Right lobe of liver (tissue), 4 donors: Measurements from ENCODE around the gene GALNT13.

Source experiments
- CTCF ChIP-seq, 4 donors: fragments of 200-600 bp in 3 of 4; fragments of 450-650 bp in 1 of 4; IDR thresholded peaks; one replicate each; pipeline versions ENCODE4 v1.5.1 to v1.8.0; 2016 to 2022; ENCODE audit warnings: antibody characterized with exemption in 4 of 4, mild to moderate bottlenecking in 2 of 4
- POLR2A ChIP-seq: fragments of 450-650 bp; IDR thresholded peaks from one replicate; pipeline ENCODE4 v1.6.1; 2017; ENCODE audit warnings: antibody characterized with exemption, mild to moderate bottlenecking
- donor health status: DM: no; HTN: no; CAD: no.
- donor health status: DM: no; HTN: no; CAD: no.
- donor health status: DM: no; HTN: yes; CAD: no.

DNA sequence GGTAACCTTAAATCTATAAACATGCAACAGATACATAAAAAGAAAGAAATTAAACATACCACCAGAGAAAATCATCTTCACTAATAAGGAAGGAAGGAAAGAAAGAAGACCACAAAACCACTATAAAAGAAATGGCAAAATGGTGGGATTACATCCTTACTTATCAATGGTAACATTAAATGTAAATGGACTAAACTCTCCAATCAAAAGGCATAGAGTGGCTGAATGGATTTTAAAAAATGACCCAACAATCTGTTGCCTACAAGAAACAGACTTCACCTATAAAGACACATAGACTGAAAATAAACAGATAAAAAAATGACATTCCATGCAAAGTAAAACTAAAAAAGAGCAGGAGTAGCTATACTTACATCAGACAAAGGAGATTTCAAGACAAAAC, 195.4 kb downstream of the GALNT13 start:
- TF ChIP-seq CTCF (IDR thresholded peaks at IDR 0.05) (no peak), POLR2A (no peak)
